Activated naive CD4-positive, alpha-beta T cell treated with anti-CD3 and anti-CD28 coated beads, Interleukin-2, amount 10 ng/mL, durations not matched to agents 7 days and 5 days (primary cell): ENCODE results near the gene EEIG2.

Experiments
- CTCF ChIA-PET: fragments of 350-600 bp; sonication (Branson Sonifier 250); formaldehyde crosslinking; loops from one replicate; lab custom pipeline; 2021; ENCODE audit warnings: antibody characterized with exemption; lab: Charles Lee
- DNase-seq: peaks from one replicate; pipeline ENCODE4 v3.0.0-alpha.2; 2020
- H3K27ac Mint-ChIP-seq: one replicate; pipeline ENCODE4 v1.8.0; 2021; ENCODE audit warnings: mild to moderate bottlenecking, moderate library complexity, mixed read lengths
- H3K27me3 Mint-ChIP-seq: one replicate; pipeline ENCODE4 v1.8.0; 2021; ENCODE audit warnings: mild to moderate bottlenecking, mixed read lengths
- H3K36me3 Mint-ChIP-seq: one replicate; pipeline ENCODE4 v1.8.0; 2021; ENCODE audit warnings: mixed read lengths
- H3K4me1 Mint-ChIP-seq: one replicate; pipeline ENCODE4 v1.8.0; 2021; ENCODE audit warnings: mixed read lengths
- H3K4me3 Mint-ChIP-seq: one replicate; pipeline ENCODE4 v1.8.0; 2021; ENCODE audit warnings: mild to moderate bottlenecking, moderate library complexity, mixed read lengths
- H3K9me3 Mint-ChIP-seq: one replicate; pipeline ENCODE4 v1.8.0; 2021; ENCODE audit warnings: mixed read lengths

The EEIG2 gene

DNA sequence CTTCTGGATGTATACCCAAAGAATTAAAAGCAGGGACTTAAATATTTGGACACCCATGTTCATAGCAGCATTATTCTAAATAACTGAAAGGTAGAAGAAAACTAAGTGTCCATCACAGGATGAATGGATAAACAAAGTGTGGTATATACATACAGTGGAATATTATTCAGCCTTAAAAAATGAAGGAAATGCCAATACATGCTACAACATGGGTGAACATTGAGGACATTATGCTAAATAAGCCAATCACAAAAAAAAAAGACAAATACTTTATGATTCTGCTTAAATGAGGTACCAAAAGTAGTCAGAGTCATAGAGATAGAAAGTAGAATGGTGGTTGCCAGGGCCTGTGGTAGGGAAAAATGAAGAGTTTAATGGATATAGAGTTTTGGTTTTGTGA, 14.1 kb downstream of the EEIG2 start:
- CTCF ChIA-PET: no interaction called here
- Mint-ChIP-seq H3K27ac (no peak overlapping the region), H3K27me3 (no peaks in the 10 kb centered on the region), H3K4me1 (no peaks in the 10 kb centered on the region), H3K4me3 (no peak overlapping the region), H3K9me3 (peaks cover 6% of the 10 kb centered on the region), H3K36me3 (no peaks in the 10 kb centered on the region)
- no peak for DNase-seq

DNA sequence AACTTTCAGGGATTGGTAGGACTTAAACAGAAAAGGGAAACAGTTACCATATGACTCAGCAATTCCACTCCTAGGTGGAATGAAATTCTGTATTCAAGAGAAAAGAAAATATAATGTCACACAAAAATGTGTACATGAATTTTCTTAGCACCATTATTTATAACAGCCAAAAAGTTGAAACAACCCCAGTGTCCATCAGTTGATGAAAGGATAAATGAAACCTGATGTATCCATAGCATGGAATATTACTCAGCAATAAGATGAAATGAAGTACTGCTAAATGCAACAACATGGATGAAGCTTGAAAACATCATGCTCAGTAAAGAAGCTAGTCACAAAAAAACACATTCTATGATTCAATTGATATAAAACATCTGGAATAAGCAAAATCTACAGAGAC, 15.5 kb downstream of the EEIG2 start:
- Mint-ChIP-seq H3K4me1 (no peaks in the 10 kb centered on the region), H3K4me3 (no peak overlapping the region), H3K27ac (no peak overlapping the region), H3K27me3 (no peaks in the 10 kb centered on the region), H3K36me3 (no peaks in the 10 kb centered on the region), H3K9me3 (peaks cover 11% of the 10 kb centered on the region)
- CTCF ChIA-PET: interaction anchor here (0.6 to 1.6 kb wide), 2 partner anchors 15 to 20 kb away, joined by 3 to 6 read pairs; partner anchors contain the start of gene EEIG2
- DNase-seq: no peak

DNA sequence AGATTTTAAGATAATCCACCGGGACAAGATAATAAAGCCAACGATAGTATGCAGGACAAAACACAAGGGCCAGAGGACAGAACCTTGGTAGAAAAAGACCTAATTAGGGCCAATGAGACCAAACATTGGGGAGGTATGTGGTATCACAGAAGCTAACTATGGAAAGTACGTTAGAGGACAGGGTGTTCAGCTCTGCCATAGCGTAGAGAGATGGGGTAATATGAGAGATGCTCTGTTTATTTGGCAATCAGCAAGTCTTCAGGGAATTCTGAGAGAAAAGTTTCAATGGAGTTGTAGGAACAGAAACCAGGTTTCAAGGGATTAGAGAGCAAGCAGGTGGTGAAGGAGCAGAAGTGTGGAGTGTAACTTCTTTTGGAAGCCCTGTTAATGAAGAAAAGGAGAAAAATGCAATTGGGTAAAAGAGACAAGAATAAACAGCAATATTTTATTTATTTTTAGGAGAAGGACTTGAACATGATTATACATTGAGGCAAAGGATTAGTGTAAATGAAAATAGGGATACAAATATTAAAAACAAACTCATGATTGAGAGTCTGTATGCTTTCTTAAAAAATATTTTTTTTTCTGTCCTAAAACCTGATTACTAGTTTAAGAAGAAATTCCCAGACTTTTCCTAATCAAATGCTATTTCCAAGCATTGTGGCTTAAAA, 24.0 kb downstream of the EEIG2 start:
- H3K27ac Mint-ChIP-seq: no peak overlapping the region
- CTCF ChIA-PET: no interaction called here
- DNase-seq: no peak
- H3K4me1 Mint-ChIP-seq: no peaks in the 10 kb centered on the region
- H3K36me3 Mint-ChIP-seq: no peaks in the 10 kb centered on the region
- H3K27me3 Mint-ChIP-seq: no peaks in the 10 kb centered on the region
- H3K9me3 Mint-ChIP-seq: peaks cover 5% of the 10 kb centered on the region
- H3K4me3 Mint-ChIP-seq: no peak overlapping the region

DNA sequence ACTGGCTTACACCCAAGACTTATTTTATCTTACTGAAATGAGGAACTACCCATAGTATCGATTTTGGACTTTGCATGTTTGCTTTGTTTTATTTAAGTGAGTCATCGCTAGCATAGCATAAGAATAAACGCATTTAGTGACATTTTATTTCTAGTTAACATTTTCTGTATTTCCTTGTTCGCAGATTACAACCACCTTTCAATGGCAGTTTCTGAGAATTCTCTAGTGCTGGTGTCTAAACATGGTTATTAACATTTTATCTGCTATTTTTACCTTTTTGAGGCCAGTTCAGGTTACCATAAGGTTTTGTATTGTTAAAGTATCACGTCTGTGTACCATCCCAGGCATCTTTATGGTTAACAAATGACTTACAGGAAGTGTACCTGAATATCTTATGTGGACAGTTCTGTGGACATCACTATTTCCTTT, 24.5 kb downstream of the EEIG2 start:
- Mint-ChIP-seq H3K36me3 (no peaks in the 10 kb centered on the region), H3K9me3 (peaks cover 5% of the 10 kb centered on the region), H3K4me3 (no peak overlapping the region), H3K27me3 (no peaks in the 10 kb centered on the region), H3K4me1 (no peaks in the 10 kb centered on the region), H3K27ac (no peak overlapping the region)
- CTCF ChIA-PET: interaction anchor here (0.9 kb wide), 1 partner anchor 15 kb away, joined by 3 read pairs; no protein-coding TSS in a partner anchor
- no peak for DNase-seq

DNA sequence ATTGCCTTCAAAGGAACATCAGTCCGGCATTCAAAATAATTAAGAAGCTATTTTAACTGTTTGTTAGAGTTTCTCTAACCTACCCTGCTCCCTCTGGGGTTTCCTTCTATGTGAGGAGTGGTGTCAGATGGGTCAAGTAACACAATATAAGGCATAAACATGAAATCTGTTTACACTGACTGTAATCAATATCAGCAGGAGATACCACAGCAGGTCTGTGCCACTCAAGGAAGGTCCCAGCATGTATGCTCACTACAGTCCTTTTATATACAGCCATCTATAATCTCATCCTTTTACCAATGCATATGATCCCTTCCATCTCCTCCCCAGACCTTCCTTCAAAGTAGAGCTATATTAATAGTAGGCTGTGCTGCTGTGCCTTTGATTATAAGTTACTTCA, 25.4 kb downstream of the EEIG2 start:
- no peak overlapping the region for H3K4me3 Mint-ChIP-seq
- CTCF ChIA-PET: interaction anchor here (0.9 to 1.0 kb wide), 2 partner anchors 16 to 25 kb away, joined by 3 read pairs; no protein-coding TSS in a partner anchor
- peaks cover under 1% of the 10 kb centered on the region for H3K9me3 Mint-ChIP-seq

DNA sequence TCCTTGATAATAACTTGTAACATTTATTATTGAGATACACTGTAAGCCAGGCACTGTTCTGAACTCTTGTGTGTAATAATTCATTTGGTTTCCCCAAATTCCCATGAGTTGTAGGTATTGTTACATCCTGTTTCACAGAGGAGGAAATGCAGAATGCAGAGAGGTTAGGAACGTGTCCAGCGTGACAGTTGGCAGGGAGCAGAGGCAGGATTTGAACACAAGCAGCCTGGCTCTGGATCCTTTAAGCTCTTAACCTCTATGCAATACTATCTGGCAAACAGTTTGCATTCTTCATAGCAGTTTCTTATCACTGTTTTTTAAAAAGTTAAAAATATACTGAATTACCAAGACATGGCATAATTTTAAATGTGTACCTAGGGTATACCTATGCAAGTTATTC, 30.5 kb downstream of the EEIG2 start:
- H3K27ac Mint-ChIP-seq: no peak overlapping the region
- H3K27me3 Mint-ChIP-seq: no peaks in the 10 kb centered on the region
- DNase-seq: no peak
- no peaks in the 10 kb centered on the region for H3K9me3 Mint-ChIP-seq
- CTCF ChIA-PET: interaction anchor here (2.3 kb wide), 1 partner anchor 30 kb away, joined by 7 read pairs; the partner anchor contains the start of gene EEIG2
- H3K4me3 Mint-ChIP-seq: no peak overlapping the region
- H3K36me3 Mint-ChIP-seq: peaks cover 2% of the 10 kb centered on the region
- peaks cover 14% of the 10 kb centered on the region for H3K4me1 Mint-ChIP-seq

More for the DNA sequence above, 25.4 kb downstream of the EEIG2 start:
- Mint-ChIP-seq H3K27ac (no peak overlapping the region), H3K36me3 (no peaks in the 10 kb centered on the region), H3K27me3 (no peaks in the 10 kb centered on the region), H3K4me1 (peaks cover 1% of the 10 kb centered on the region)
- DNase-seq: no peak

DNA sequence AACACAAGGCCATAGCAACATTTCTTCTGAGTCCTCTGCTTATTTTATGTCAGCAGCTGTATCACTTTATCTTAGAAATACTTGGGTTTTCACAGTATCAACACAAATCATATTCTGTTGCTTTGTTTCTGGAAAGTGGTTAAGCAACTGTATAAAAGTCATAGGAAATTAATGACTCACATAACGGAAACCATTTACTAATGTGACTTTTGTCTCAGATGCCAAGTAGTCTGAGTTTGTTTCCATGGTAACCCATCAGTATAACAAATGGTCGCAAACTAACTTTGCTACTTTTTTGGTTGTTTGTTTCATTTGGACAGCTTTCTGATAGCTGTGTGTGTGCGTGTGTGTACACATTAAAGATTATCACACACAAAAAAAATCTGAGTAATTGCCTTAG, 31.1 kb downstream of the EEIG2 start:
- no peaks in the 10 kb centered on the region for H3K27me3 Mint-ChIP-seq
- H3K27ac Mint-ChIP-seq: no peak overlapping the region
- no peak overlapping the region for H3K4me3 Mint-ChIP-seq
- H3K9me3 Mint-ChIP-seq: no peaks in the 10 kb centered on the region
- no peak for DNase-seq
- H3K36me3 Mint-ChIP-seq: peaks cover 2% of the 10 kb centered on the region
- CTCF ChIA-PET: interaction anchor here (0.6 to 2.3 kb wide), 2 partner anchors 30 to 56 kb away, joined by 4 to 7 read pairs; partner anchors contain the start of gene EEIG2
- peaks cover 14% of the 10 kb centered on the region for H3K4me1 Mint-ChIP-seq

DNA sequence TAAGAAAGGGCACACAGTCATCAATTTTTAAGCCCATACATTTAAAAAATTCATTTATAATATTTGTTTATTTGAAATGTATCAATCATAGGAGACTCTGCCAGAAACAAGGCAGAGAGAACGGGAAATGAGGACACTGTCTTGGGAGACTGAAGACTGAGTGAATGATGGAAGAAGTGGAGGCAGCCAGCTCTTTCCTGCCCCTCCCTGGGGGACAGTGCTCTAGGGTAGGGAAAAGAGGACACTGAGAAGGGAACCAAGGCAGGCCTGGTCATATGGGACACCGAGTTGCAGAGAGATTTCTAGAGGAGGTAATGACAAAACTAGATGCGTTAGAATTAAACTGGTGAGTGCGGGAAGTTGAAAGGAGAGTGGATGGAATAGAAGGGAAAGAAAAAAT, 31.6 kb downstream of the EEIG2 start:
- CTCF ChIA-PET: interaction anchor here (0.6 to 2.3 kb wide), 2 partner anchors 31 to 56 kb away, joined by 4 to 7 read pairs; partner anchors contain the start of gene EEIG2
- DNase-seq: no peak
- no peaks in the 10 kb centered on the region for H3K9me3 Mint-ChIP-seq
- H3K4me1 Mint-ChIP-seq: peaks cover 14% of the 10 kb centered on the region
- peaks cover 2% of the 10 kb centered on the region for H3K36me3 Mint-ChIP-seq
- no peak overlapping the region for H3K4me3 Mint-ChIP-seq
- H3K27me3 Mint-ChIP-seq: no peaks in the 10 kb centered on the region
- no peak overlapping the region for H3K27ac Mint-ChIP-seq

DNA sequence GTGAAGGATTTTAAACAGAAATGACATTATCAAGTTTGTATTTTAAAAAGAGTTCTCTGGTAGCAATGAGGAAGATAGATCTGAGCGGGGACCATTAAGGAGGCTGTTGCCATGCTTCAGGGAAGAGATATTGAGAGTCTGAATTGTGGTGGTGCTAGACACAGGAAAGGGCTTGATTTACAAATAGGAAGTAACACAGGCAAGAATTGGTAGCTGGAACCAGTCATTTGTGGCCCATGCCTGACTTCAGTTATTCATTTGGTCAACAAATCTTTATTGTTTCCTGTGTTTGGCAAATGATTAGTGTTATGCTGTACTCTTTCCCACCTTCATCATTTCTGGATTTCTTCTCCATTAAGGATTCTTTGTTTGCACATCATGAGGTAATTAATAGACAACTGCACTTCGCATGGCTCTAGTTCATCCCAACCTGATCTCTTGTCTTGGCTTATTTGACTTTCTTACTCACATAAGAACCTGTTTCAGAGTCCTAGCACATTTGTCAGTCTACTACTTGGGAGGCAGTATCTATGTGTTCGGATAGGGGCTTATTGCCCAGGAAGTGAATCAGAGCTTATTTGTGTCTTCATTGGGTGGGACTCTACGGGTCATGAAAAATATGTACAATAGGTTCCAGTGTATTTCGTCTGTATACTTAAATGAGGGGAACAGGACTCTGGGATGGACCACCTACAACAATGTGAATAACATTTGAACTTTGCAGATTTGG, 32.3 kb downstream of the EEIG2 start:
- CTCF ChIA-PET: interaction anchor here (2.3 kb wide), 1 partner anchor 32 kb away, joined by 7 read pairs; the partner anchor contains the start of gene EEIG2
- no peak overlapping the region for H3K4me3 Mint-ChIP-seq
- peaks cover 14% of the 10 kb centered on the region for H3K4me1 Mint-ChIP-seq
- no peak overlapping the region for H3K27ac Mint-ChIP-seq
- no peak for DNase-seq
- no peaks in the 10 kb centered on the region for H3K9me3 Mint-ChIP-seq
- H3K36me3 Mint-ChIP-seq: peaks cover 2% of the 10 kb centered on the region
- no peaks in the 10 kb centered on the region for H3K27me3 Mint-ChIP-seq

DNA sequence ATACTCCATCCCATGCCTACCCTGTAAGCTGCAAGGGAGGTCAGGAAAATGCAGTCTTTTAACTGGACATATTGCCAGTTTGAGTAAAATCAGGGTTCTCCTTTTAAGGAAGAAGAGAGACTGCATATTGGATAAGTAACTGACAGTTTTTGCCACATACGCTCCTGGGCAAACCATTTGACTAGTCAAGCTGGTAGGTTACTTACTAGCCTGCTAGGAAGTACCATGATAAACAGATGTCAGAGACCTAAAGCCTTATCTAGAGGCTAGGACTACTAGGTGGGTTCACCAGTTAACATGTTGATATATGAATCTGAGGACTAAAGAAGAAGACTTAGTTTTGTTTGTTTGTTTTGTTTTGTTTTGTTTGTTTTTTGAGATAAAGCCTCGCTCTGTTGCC, 33.5 kb downstream of the EEIG2 start:
- no peak overlapping the region for H3K4me3 Mint-ChIP-seq
- H3K4me1 Mint-ChIP-seq: peaks cover 14% of the 10 kb centered on the region
- no peak overlapping the region for H3K27ac Mint-ChIP-seq
- H3K27me3 Mint-ChIP-seq: no peaks in the 10 kb centered on the region
- CTCF ChIA-PET: interaction anchor here (0.9 to 1.0 kb wide), 2 partner anchors 22 to 54 kb away, joined by 3 read pairs; no protein-coding TSS in a partner anchor
- peaks cover 2% of the 10 kb centered on the region for H3K36me3 Mint-ChIP-seq
- DNase-seq: no peak
- H3K9me3 Mint-ChIP-seq: no peaks in the 10 kb centered on the region

DNA sequence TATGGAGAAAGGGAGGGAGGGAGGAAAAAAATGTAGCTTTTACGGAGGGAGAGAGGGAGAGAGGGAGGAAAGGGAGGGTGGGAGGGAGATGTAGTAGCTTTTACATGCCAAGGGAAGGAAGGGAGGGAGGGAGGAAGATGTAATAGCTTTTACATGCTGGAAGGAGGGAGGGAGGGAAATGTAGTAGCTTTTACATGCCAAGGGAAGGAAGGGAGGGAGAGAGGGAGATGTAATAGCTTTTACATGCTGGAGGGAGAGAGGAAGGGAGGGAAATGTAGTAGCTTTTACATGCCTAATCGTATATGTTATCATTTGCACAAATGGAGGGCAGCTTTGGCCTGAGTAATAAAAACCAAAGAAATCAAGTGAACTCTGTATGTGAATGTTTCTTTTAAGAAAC, 35.6 kb downstream of the EEIG2 start:
- no peaks in the 10 kb centered on the region for H3K9me3 Mint-ChIP-seq
- H3K4me3 Mint-ChIP-seq: no peak overlapping the region
- H3K27me3 Mint-ChIP-seq: no peaks in the 10 kb centered on the region
- no peak overlapping the region for H3K27ac Mint-ChIP-seq
- H3K4me1 Mint-ChIP-seq: peaks cover 12% of the 10 kb centered on the region
- DNase-seq: no peak
- H3K36me3 Mint-ChIP-seq: peaks cover 2% of the 10 kb centered on the region
- CTCF ChIA-PET: interaction anchor here (0.6 kb wide), 1 partner anchor 15 kb away, joined by 3 read pairs; no protein-coding TSS in a partner anchor

DNA sequence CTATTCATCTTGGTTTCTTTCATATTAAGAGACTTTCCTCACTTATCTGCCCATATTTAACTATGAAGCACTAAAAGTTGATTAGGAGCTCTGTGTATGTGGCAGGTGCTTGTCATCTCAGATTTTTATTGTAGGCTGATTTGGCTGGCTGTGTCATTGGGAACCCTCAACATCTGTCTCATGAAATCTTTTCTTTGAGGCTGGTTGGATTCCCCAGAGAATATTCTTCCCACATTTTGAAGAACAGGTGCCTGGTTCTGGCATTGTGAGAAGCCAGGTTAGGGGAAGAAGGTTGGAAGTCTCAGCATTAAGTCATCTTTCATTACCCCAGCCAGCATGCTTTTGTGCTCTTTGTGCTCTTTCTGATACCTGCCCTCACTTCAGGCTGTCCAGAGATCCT, 37.1 kb downstream of the EEIG2 start:
- CTCF ChIA-PET: no interaction called here
- Mint-ChIP-seq H3K36me3 (peaks cover 3% of the 10 kb centered on the region), H3K27ac (no peak overlapping the region), H3K9me3 (no peaks in the 10 kb centered on the region), H3K4me3 (no peak overlapping the region), H3K4me1 (peaks cover 5% of the 10 kb centered on the region), H3K27me3 (no peaks in the 10 kb centered on the region)
- DNase-seq: no peak

DNA sequence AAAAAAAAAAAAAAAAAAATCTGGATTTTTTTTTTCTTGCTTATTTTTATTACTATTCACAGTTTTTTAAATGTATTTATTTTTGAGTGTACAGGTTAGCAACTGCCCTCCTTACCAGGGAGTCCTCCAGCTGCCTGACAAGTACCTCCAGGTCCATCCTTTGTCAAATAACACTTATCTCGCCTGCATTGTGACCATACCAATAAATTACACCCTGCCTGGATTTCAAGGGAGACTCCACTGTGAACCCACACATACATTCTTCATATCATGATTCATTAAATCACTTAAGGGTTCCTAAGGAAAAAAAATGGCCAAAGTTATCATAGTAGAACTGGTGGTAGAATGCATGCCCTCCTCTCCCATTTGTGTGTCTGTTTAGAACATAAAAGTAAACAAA, 38.4 kb downstream of the EEIG2 start:
- no peaks in the 10 kb centered on the region for H3K4me1 Mint-ChIP-seq
- no peak overlapping the region for H3K4me3 Mint-ChIP-seq
- peaks cover 3% of the 10 kb centered on the region for H3K36me3 Mint-ChIP-seq
- CTCF ChIA-PET: no interaction called here
- DNase-seq: no peak
- no peaks in the 10 kb centered on the region for H3K27me3 Mint-ChIP-seq
- H3K9me3 Mint-ChIP-seq: no peaks in the 10 kb centered on the region
- H3K27ac Mint-ChIP-seq: no peak overlapping the region

DNA sequence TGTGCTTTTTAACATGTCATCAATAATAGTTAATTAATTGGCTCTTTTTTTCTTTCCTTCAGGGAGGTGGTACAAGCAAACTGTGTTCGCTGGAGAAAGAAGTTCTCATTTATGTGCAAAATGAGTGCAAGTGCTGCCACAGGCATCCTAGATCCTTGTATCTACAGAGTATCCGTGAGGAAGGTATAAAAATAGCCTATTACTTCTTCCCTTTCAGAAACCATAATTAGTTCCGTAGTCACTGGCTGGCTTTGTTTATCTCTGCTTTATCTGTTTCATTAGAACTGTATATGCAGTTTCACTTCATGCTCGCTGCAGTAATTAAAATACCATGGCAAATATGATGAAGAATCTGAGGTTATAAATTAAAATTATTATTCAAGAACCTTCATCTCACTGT, 40.6 kb downstream of the EEIG2 start:
- H3K4me1 Mint-ChIP-seq: no peaks in the 10 kb centered on the region
- no peak overlapping the region for H3K27ac Mint-ChIP-seq

More for the DNA sequence above, 40.6 kb downstream of the EEIG2 start:
- H3K9me3 Mint-ChIP-seq: no peaks in the 10 kb centered on the region
- H3K36me3 Mint-ChIP-seq: peaks cover 3% of the 10 kb centered on the region
- no peak for DNase-seq
- H3K27me3 Mint-ChIP-seq: no peaks in the 10 kb centered on the region
- H3K4me3 Mint-ChIP-seq: no peak overlapping the region
- CTCF ChIA-PET: no interaction called here
